GM18508 (cell line): ENCODE data around the gene GREB1.

Experiments used
- ATAC-seq: cut with Tn5 transposase; IDR thresholded peaks from one replicate; pipeline ENCODE4 v1.9.1; 2021; ENCODE audit warnings: moderate number of reproducible peaks; ENCODE audit not compliant: insufficient read depth, unreplicated experiment

Gene GREB1, protein sequence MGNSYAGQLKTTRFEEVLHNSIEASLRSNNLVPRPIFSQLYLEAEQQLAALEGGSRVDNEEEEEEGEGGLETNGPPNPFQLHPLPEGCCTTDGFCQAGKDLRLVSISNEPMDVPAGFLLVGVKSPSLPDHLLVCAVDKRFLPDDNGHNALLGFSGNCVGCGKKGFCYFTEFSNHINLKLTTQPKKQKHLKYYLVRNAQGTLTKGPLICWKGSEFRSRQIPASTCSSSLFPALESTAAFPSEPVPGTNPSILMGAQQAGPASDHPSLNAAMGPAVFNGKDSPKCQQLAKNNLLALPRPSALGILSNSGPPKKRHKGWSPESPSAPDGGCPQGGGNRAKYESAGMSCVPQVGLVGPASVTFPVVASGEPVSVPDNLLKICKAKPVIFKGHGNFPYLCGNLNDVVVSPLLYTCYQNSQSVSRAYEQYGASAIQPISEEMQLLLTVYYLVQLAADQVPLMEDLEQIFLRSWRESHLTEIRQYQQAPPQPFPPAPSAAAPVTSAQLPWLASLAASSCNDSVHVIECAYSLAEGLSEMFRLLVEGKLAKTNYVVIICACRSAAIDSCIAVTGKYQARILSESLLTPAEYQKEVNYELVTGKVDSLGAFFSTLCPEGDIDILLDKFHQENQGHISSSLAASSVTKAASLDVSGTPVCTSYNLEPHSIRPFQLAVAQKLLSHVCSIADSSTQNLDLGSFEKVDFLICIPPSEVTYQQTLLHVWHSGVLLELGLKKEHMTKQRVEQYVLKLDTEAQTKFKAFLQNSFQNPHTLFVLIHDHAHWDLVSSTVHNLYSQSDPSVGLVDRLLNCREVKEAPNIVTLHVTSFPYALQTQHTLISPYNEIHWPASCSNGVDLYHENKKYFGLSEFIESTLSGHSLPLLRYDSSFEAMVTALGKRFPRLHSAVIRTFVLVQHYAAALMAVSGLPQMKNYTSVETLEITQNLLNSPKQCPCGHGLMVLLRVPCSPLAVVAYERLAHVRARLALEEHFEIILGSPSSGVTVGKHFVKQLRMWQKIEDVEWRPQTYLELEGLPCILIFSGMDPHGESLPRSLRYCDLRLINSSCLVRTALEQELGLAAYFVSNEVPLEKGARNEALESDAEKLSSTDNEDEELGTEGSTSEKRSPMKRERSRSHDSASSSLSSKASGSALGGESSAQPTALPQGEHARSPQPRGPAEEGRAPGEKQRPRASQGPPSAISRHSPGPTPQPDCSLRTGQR (N-terminal part only)

DNA sequence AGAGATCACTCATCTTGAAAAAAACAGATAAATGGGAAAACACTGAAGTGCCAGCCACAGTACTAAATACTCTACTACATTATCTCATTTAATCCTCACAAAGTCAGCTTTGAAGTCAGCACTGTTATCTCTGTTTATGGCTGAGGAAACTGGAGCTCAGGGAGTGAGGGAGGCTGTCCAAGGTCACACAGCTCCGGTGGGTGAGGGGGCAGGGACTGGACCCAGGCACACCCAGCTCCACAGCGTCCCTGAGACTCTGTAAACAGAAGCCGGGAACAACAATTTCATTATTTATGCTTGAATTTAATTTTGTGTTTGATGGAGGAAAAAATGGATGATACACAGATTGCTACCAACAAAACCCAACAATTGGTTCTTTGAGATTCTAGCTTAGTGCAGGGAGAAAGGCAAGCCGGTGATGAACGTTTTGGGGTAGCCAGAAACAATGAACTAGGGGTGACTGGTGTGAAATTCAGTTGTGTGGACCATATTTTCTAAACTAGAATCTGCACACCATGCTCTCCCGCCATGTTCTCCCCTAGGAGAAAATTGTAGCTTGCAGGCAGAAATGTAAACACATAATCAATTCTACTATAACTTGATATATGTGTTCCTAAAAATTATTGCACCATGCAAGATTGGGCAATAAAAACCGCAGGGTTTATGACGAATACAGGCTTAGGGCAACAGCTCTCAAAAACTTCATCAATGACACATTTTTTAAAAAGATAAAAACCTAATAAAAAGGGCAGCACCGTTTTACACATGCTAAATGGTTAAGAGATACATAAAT lies at the start of gene GREB1:
TSS of gene GREB1 (plus strand) at position 768 of the 793 bp plus-strand sequence. CDS start 22,570 bp downstream, outside the sequence.
- ATAC-seq = no peak

DNA sequence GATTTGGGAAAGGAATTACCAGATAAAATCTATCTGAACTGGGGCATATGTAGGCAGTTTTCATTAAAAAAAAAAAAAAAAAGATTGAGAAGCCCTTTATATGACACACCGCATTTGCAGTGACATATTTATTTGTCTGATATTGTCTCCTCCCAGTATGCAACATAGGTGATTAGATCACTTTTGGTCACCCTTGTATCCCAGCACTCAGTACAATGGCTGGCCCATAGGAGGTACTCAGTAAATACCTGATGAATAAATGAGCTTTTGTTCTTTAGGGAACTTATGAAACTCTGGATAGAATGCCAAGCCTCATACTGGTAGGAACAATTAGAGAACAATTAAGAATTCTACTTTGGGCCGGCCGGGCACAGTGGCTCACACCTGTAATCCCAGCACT lies 45.0 kb upstream of the GREB1 start:
- no peak for ATAC-seq

DNA sequence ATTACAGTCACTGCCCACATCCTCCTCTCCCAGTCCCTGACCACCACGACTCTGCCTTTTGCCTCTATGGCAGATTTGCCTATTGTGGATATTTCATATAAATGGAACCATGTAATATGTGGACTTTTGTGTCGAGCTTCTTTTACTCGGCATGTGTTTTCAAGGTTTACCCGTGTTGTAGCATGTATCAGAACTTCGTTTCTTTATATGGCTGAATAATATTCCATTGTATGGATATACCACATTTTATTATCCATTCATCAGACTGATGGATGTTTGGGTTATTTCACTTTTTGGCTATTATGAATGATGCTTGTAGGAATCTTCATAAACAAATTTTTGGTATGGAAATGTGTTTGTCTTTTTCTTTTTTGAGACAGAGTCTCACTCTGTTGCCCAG lies 43.7 kb upstream of the GREB1 start:
- ATAC-seq = no peak

DNA sequence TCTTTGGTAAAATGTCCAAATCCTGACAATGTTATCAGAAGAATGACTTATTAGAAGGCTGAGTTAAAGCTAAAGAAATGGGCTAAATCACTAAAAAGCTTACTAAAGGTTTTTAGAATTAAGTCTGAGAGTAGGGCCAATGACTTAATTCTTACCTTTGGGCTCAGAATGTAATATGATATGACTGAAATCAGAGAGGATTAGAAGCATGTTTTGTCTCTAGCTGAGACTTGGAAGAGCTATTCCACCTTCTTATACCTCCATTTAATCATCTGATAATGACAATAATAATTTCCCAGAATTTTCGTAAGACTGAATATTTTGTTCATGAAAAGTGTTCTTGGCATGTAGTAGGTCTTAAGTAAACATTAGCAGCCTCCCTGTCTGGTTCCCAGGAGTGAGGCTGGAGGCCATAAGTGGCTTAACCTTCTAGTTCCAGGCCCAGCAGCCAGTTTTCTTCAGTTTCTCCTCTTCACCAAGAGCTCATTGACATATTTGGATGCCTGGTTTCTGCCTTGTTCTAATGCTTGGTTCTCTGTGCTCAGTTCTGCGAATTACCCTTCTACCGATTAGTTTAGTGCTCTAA lies 42.4 kb upstream of the GREB1 start:
- no peak for ATAC-seq

DNA sequence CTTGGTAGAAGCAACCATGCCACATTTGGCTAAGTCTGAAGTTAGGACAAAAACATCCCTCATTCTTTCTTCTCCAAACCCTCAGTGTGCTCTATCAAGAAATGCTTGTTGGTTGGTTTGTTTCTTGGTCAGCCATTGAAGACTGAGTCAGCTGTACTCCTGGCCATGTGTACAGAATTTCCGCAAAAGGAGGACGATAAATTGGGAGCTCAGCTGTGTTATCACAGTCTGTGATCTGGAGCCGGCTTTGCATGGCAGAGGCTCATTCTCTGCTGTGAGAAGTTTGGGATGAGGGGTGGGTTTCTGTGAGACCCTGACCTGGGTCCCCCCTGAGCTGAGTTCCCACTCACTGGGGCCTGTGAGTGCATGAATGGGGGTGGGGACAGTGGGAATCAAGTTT lies 41.6 kb upstream of the GREB1 start:
- no peak for ATAC-seq

DNA sequence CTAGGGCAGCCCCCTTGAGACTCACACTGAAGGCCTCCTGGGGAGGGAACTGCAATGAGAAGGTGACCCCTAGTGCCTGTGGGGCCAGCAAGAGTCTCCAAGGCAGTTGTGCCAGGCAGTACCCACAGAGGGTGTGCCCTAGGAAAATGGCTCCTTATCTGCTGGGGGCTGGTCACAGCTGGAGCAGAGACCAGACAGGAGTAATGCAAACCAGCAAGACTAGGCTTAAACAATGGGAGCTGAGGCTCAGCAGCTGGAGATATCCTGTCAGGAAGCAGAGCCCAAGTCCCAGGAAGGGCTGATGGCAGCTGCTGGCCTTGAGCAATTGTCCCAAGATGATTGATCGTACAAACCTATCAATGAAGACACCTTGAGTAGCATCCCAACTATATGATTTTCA lies 41.1 kb upstream of the GREB1 start:
- no peak for ATAC-seq

DNA sequence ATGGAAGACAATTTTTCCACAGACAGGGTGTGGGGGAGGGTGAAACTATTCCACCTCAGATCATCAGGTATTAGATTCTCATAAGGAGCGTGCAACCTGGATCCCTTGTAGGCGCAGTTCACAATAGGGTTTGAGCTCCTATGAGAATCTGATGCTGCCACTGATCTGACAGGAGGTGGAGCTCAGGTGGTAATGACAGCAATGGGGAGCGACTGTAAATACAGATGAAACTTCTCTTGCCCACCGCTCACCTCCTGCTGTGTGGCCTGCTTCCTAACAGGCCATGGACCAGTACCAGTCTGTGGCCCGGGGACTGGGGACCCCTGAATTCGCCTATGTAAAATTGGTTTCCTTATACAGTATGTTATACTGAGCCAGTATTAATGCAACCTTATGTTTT lies 40.6 kb upstream of the GREB1 start:
- no peak for ATAC-seq

DNA sequence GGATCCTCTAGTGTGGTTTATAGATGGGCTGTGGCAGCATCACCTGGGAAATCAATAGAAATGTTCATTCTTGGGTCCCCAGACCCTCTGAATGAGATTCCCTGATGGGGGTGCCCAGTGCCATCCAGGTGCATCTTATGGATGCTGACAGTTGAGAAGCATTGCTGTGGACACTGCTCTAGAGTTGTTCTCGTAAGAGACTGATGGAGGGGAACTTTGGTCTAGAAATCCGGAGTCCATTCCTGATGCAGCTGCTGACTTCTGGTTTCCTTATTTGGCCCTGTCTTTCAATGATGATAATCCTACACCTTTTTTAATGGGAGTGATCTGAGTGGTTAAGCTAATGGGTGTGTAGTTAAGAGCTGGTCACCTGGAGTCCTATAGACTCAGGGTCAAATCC lies 39.5 kb upstream of the GREB1 start:
- ATAC-seq = no peak

DNA sequence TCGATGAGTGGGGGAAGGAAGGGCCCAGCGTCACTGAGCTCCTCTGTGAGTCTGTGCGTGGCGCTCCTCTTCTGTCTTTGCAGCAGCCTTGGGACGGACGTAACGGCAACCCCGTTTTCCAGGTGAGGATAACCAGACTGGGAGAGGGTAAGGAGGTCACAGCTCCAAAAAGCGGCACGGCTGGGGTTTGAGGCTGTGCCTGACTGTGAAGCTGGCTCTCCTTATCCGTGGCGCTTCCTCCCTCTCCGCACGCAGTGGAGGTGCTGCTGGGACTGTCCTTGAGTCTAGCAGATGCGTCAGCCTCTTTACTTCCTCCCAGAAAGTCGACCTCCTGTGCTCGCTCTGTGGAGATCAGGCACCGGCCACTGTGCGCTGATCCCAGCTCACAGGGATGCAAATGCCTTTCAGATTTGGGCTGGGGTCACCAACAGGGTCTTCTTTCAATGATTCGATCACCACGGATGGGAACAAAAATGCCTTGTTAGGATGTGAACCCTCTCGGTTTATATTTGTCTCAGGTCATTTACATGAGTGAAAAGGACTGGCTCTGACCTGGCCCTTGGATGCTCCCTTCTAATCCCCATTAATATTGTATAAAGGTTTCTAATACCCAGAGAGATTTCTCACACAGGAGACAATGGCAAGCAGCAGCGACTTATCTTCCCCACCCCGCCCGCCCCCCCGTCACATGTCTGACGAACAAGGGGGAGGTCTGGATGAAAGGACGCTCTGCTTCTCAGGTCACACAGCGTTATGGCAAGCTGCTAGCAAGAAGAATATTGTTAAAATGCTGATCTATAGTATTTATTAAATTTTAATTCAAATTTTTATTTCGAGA lies 37.8 kb upstream of the GREB1 start:
- ATAC-seq = no peak

DNA sequence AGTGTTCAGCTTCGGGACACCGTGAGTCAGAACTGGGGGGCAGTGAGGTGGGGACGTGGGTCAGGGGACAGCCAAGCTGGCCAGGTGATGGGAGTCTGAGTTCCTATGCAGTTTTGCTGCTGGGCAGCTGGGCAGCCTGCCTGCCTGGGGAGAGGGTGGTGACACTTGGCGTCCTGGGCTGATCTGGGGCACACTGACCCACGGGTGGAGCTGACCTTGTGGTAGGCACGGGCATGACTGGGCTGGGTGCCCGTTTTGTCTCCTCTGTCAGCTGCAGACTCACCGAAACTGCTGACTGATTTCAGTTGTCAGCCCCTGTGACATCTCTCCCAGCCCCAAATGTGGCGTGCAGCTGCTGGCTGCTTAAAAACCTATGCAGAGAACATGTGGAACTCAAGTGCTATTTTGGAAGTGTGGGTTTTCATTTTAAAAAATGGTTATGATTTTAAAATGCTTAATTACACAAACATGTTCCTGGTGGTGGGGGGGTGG lies 35.3 kb upstream of the GREB1 start:
- ATAC-seq = no peak

DNA sequence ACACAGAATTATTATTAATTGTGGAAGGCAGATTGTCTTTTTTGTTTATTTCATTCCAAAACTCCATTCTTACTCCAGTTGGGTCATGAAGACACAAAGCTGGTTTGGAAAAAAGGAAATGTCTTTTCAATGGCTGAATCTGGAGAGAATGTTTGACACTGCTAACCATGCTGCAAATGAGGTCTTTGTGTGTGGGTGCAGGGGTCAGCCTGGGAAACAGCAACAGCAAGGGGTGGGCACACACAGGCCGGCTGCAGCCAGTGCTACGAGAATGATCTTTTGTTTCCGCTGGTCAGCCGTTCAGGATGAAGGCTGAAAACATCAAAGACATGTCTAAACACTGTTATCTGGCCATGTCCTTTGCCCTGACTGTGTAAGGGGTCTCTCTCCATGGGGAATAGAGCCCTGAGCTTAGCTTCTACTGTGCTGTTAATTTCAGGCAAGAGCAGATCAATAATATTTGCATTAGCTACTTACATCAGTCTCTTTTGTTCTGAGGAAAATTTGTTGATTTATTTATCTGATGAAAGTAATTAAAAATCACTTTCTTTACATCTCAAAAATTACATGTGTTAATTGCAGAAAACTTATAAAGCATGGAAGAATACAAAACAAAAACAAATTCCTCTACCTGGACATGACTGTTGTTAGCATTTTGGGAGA lies 34.6 kb upstream of the GREB1 start:
- no peak for ATAC-seq

DNA sequence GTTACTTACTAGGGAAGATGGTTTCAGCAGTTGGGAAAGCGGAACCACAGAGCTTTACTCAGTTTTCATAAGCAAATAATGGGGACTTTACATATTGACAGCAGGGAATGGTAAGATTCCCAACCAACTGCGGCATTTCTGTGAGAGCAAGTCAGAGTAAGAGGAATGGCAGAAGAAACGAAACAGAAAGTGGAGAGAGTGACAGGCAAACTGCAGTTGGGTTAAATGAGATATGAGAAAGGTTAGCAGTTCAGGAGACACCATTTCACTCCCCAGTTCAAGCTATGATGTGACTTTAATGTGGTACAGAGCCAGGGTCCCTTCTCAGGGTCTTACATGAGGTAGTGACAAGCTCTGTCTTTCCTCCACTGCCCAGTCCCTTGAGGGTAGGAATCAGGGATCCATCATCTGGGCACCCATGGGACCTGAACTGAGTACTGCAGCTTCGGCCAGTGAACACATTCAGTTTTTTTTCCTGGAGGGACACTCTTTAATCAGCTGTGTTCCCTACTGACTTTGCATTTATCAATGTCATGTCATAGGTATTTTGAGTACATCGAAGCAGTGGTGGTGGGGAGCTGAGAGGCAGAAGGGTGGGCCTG lies 33.0 kb upstream of the GREB1 start:
- no peak for ATAC-seq

DNA sequence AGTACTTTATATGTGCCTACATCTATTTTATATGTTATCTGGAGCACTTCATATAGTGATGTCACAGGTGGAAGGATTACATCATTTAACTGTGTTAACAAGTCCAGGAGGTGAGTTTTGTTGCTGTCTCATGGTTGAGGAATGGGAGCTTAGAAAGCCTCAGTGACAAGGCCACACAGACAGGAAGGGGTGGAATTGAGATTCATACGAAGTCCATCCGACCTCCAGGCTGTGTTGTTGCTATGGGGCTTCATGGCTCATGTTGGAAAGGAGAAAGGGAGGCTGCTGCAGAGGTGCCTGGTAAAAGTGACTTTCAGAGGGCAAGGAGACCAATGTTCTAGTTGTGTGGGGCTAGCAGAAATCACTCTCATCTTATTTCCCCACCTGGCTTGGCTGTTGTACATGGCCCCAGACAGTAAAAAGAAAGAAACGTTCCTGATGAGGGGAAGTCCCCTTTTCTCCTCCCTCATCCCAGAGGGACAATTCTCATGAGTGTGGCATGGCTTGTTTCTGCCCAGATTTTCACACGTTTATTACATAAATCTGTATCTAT lies 31.0 kb upstream of the GREB1 start:
- ATAC-seq = no peak

DNA sequence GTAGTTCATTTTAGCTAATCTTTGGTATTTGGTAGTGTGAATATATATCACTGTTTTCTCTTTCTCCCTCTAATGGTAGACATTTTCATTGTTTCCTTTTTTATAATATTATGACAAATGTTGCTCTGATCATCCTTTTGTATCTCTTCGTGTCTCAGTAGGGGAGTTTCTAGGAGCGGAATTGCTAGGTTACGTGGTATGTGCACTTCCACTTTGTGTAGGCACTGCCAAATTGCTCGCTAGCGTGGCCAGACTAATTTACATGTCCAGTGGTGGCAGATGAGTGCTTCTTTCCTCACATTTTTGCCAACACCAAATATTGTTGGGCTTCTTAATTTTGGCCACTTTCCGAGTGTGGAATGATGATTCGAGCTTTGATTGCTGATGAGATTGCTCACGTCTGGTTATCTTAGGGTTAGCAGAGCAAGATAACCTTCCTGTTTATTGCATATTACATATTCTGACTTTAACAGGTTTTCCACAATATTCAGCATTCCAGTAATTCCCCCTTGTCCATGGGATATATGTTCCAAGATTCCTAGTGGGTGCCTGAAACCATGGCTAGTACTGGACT lies 30.4 kb upstream of the GREB1 start:
- ATAC-seq = no peak

DNA sequence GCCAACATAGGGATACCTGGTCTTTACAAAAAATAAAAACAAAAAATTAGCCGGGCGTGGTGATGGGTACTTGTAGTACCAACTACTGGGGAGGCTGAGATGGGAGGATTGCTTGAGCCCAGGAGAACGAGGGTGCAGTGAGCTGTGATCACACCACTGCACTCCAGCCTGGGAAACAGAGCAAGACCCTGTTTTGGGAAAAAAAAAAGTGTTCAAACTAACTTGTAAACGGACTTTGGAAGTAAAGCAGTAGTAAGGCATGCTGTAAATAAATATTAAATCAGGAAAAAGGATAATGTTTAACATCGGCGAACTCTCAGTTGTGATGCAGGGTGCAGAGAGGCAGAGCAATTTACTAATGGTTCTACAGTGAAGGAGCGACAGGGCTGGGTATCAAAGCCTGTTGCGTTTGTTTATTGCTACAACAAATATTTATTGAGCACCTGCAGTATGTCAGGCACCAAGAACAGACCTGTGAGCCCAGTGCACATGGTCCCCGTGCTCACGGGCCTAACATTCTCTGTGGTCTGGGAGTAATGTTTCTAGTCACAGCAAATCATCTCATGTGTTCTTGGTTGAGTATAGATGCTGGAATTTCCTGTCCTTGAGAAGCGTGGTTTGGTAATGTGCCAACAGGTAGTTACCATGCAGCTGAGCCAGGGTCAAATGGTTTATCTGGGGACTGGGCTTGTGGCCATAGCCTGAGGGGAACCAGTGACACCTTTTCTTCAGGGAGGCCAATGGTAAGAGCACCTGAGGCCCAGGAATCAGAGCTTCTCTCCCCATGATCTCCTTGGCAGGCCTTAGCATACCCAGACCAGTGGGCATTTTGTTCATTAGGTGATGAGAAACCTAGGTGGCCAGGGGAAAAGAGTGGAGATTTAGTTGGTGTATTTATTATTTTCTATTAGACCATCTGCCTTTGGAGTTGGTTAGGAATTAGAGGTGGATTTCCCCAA lies 27.9 kb upstream of the GREB1 start:
- no peak for ATAC-seq

DNA sequence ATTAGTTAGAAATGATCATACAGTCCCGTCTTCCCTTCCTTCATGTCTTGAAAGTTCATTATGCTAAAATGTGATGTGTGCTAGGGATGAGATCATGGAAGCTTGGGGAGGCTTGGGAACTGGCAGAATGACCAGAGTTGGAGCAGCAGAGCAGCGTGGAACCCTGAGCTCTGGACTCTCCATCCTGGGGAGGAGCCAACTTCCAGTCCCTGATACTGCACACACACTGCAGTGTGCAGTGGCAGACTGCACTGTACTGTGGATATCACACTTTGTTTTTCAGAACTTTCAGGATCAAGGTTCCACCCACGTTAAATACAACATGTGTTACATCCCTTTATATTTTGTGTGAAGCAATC lies 27.3 kb upstream of the GREB1 start:
- no peak for ATAC-seq
